ENCODE results near the gene PERP. TPM values are rescaled to one million over a fixed set of nuclear protein-coding genes. Genes with fewer than 3 reads are reported as not detected.

Gene PERP
- total RNA-seq, 2 donors from 2014 or later = 85.4 to 120 TPM

DNA sequence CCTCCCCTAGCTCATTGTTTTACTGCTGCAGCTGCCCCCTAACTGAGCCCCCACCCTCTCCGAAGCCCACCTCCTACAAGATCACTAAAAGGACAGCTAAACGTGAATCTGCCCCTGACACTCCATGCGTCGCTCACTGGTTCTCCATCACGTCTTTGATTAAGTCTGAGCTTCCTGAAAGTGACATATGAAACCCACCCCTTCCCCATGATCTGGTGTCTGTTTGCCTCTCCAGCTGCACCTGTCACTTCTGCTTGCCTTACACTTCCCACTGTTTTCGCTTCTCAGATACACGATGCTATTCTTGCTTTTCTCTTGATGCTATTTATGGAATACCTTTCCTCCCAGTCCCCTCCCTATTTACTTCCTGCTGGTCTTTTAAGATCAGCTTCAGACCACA is 8.0 kb upstream of the PERP start:
- H3K4me1 Mint-ChIP-seq = peaks cover 3% of the 10 kb centered on the region

DNA sequence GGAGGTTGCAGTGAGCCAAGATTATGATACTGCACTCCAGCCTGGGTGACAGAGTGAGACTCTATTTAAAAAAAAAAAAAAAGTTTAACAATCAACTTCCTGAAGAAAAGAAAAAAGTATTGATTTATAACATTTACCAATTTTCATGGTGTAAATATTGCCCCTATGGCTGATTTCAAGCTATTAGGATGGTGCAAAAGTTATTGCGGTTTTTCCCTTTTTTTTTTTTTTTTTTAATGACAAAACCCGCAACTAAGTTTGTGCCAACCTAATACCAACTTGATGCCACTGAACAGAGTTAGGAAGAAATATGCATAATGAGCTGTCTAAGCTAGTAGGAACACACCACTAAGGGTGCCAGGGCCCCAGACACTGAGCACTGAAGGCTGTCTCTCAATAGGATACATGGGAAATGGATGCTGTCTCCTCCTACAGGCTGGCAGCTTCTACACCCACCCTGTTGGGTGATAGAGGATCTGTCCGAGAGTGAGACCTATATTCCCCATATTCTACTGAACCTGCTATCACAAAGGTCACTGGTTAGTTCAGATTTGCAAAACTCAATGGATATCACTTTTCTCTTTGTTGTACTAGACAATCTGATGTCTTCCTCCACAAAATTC is 6.5 kb upstream of the PERP start:
- Mint-ChIP-seq H3K27ac (no peak overlapping the region), H3K9me3 (peaks cover 4% of the 10 kb centered on the region), H3K36me3 (ENCODE audit: low read depth) (no peaks in the 10 kb centered on the region), H3K27me3 (ENCODE audit: insufficient read depth) (no peaks in the 10 kb centered on the region), H3K4me1 (peaks cover 8% of the 10 kb centered on the region), H3K4me3 (no peak overlapping the region)
- Histone ChIP-seq H3K4me3 (ENCODE audit: low read length) (no peak overlapping the region), H3K27me3 (ENCODE audit: control insufficient read depth, insufficient read depth, low read length, poor library complexity, severe bottlenecking) (no peaks in the 10 kb centered on the region), H3K4me1 (ENCODE audit: control insufficient read depth, insufficient read depth, low read length) (no peaks in the 10 kb centered on the region), H3K9ac (ENCODE audit: extremely low read depth, low read length, poor library complexity, severe bottlenecking) (no peak overlapping the region), H3K27ac (ENCODE audit: low read depth, low read length) (no peak overlapping the region), H3K9me3 (ENCODE audit: control insufficient read depth, low read length) (peaks cover 1% of the 10 kb centered on the region), H3K36me3 (ENCODE audit: control insufficient read depth, insufficient read depth, low read length) (no peaks in the 10 kb centered on the region)
- 97 to 100% methylated on average over 1 to 3 of the region's 3 CpGs for WGBS, 2 experiments (ENCODE audit: insufficient coverage in 1 of 2, insufficient read length in 1 of 2)
- TF ChIP-seq, protein P1, sequence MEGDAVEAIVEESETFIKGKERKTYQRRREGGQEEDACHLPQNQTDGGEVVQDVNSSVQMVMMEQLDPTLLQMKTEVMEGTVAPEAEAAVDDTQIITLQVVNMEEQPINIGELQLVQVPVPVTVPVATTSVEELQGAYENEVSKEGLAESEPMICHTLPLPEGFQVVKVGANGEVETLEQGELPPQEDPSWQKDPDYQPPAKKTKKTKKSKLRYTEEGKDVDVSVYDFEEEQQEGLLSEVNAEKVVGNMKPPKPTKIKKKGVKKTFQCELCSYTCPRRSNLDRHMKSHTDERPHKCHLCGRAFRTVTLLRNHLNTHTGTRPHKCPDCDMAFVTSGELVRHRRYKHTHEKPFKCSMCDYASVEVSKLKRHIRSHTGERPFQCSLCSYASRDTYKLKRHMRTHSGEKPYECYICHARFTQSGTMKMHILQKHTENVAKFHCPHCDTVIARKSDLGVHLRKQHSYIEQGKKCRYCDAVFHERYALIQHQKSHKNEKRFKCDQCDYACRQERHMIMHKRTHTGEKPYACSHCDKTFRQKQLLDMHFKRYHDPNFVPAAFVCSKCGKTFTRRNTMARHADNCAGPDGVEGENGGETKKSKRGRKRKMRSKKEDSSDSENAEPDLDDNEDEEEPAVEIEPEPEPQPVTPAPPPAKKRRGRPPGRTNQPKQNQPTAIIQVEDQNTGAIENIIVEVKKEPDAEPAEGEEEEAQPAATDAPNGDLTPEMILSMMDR (conservative IDR thresholded peaks at IDR 0.05) = no peak
- DNase-seq = no peak

More for the DNA sequence above, 8.0 kb upstream of the PERP start:
- Histone ChIP-seq H3K27ac (ENCODE audit: low read depth, low read length) (no peak overlapping the region), H3K4me3 (ENCODE audit: low read length) (no peak overlapping the region), H3K4me1 (ENCODE audit: control insufficient read depth, insufficient read depth, low read length) (no peaks in the 10 kb centered on the region), H3K9me3 (ENCODE audit: control insufficient read depth, low read length) (peaks cover 8% of the 10 kb centered on the region), H3K36me3 (ENCODE audit: control insufficient read depth, insufficient read depth, low read length) (no peaks in the 10 kb centered on the region), H3K27me3 (ENCODE audit: control insufficient read depth, insufficient read depth, low read length, poor library complexity, severe bottlenecking) (no peaks in the 10 kb centered on the region), H3K9ac (ENCODE audit: extremely low read depth, low read length, poor library complexity, severe bottlenecking) (no peak overlapping the region)
- WGBS, 2 experiments (ENCODE audit: insufficient coverage in 1 of 2, insufficient read length in 1 of 2) = 71 to 73% methylated on average over 4 to 7 of the region's 7 CpGs
- TF ChIP-seq, protein P1 (conservative IDR thresholded peaks at IDR 0.05) = no peak
- peaks cover 11% of the 10 kb centered on the region for H3K9me3 Mint-ChIP-seq
- no peak overlapping the region for H3K4me3 Mint-ChIP-seq
- DNase-seq = no peak
- no peaks in the 10 kb centered on the region for H3K36me3 Mint-ChIP-seq (ENCODE audit: low read depth)
- H3K27ac Mint-ChIP-seq = no peak overlapping the region
- H3K27me3 Mint-ChIP-seq (ENCODE audit: insufficient read depth) = no peaks in the 10 kb centered on the region

DNA sequence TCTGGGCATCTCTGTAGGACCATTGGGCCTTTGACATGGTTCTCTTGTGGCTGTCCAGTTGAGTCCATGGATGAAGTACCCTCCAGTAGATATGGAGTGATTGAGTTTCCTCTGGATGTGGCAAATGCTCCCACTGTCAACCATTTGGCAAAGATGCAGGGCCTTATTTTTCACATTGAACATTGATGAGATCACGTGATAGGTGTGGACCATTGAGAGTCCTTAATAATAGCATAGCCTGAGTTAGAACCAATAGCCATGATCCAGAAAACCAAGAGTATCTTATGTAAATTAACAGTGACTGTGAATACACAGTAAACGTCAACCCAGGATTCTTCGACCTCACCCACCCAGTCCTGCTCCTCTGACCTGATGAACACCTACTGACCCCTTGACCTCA is 3.0 kb upstream of the PERP start:
- Mint-ChIP-seq H3K4me1 (peaks cover 12% of the 10 kb centered on the region), H3K4me3 (no peak overlapping the region), H3K9me3 (no peaks in the 10 kb centered on the region), H3K36me3 (ENCODE audit: low read depth) (no peaks in the 10 kb centered on the region), H3K27me3 (ENCODE audit: insufficient read depth) (no peaks in the 10 kb centered on the region), H3K27ac (no peak overlapping the region)
- Histone ChIP-seq H3K27me3 (ENCODE audit: control insufficient read depth, insufficient read depth, low read length, poor library complexity, severe bottlenecking) (no peaks in the 10 kb centered on the region), H3K36me3 (ENCODE audit: control insufficient read depth, insufficient read depth, low read length) (no peaks in the 10 kb centered on the region), H3K9me3 (ENCODE audit: control insufficient read depth, low read length) (no peaks in the 10 kb centered on the region), H3K27ac (ENCODE audit: low read depth, low read length) (no peak overlapping the region), H3K4me1 (ENCODE audit: control insufficient read depth, insufficient read depth, low read length) (no peaks in the 10 kb centered on the region), H3K4me3 (ENCODE audit: low read length) (no peak overlapping the region), H3K9ac (ENCODE audit: extremely low read depth, low read length, poor library complexity, severe bottlenecking) (no peak overlapping the region)
- 94 to 100% methylated on average over 2 to 3 of the region's 3 CpGs for WGBS, 2 experiments (ENCODE audit: insufficient coverage in 1 of 2, insufficient read length in 1 of 2)
- no peak for DNase-seq
- TF ChIP-seq, protein P1 (conservative IDR thresholded peaks at IDR 0.05) = no peak

Measured in endodermal cell (in vitro differentiated cells).